CD4-positive, alpha-beta T cell treated with Interleukin-15 for 1 hour (primary cell): Measurements from ENCODE around the gene GTF2E1.

Source experiments
- DNase-seq: peaks from one replicate; pipeline ENCODE4 v3.0.0-alpha.2; 2020

GTF2E1 gene

GRCh38 chr3:120801484-120801883, 58.9 kb downstream of the GTF2E1 start:
- DNase-seq, result no peak

- no peak for DNase-seq
Measured at GRCh38 chr3:120802916-120803315, 60.4 kb downstream of the GTF2E1 start.

- DNase-seq, result no peak
Measured at GRCh38 chr3:120816728-120817127, 74.2 kb downstream of the GTF2E1 start.

- DNase-seq, result no peak
Measured at GRCh38 chr3:120820748-120821147, 78.2 kb downstream of the GTF2E1 start.

- DNase-seq, result no peak
Measured at GRCh38 chr3:120821426-120821825, 78.9 kb downstream of the GTF2E1 start.

- DNase-seq, result no peak
Measured at GRCh38 chr3:120823156-120823555, 80.6 kb downstream of the GTF2E1 start.

- DNase-seq, result no peak
Measured at GRCh38 chr3:120824613-120825012, 82.1 kb downstream of the GTF2E1 start.

GRCh38 chr3:120828796-120829195, 86.3 kb downstream of the GTF2E1 start:
- no peak for DNase-seq

- DNase-seq, result no peak
Measured at GRCh38 chr3:120831066-120831465, 88.5 kb downstream of the GTF2E1 start.
